Gastrocnemius medialis (tissue), 4 donors: ENCODE data around the gene FXN. TPM values are rescaled to one million over a fixed set of nuclear protein-coding genes. Genes with fewer than 3 reads are reported as not detected.

Source experiments
- ATAC-seq, 2 donors: fragments of 150-250 bp; one replicate each; pipeline ENCODE4 v1.9.1; 2016
- DNase-seq, 2 donors: peaks; one replicate each; pipeline ENCODE4 v3.0.0-alpha.2; 2019
- H3K27ac ChIP-seq, 4 donors: fragments of 200-600 bp; sonication (generic); 1 replicate in 1 of 4; 2 replicates in 3 of 4; pipeline ENCODE4 v1.5.1; 2016 to 2018; ENCODE audit warnings: mild to moderate bottlenecking in 2 of 4, moderate library complexity in 1 of 4
- H3K27me3 ChIP-seq, 3 donors: fragments of 200-600 bp; sonication (generic) in 2 of 3; 1 replicate in 1 of 3; 2 replicates in 2 of 3; pipeline versions ENCODE4 v1.5.1 to v1.6.0; 2016 to 2019; ENCODE audit warnings: mild to moderate bottlenecking in 1 of 3, moderate library complexity in 1 of 3
- H3K36me3 ChIP-seq, 2 donors: fragments of 200-600 bp; sonication (generic) in 1 of 2; one replicate each; pipeline ENCODE4 v1.5.1; 2017 to 2018
- H3K4me1 ChIP-seq, 2 donors: fragments of 200-600 bp; sonication (generic) in 1 of 2; one replicate each; pipeline ENCODE4 v1.5.1; 2016 to 2017; ENCODE audit warnings: mild to moderate bottlenecking in 2 of 2
- H3K4me3 ChIP-seq, 4 donors: fragments of 200-600 bp; sonication (generic) in 3 of 4; 1 replicate in 1 of 4; 2 replicates in 3 of 4; pipeline ENCODE4 v1.5.1; 2016 to 2019; ENCODE audit warnings: mild to moderate bottlenecking in 2 of 4
- H3K9me3 ChIP-seq, 3 donors: fragments of 200-600 bp; sonication (generic) in 2 of 3; 1 replicate in 1 of 3; 2 replicates in 2 of 3; pipeline ENCODE4 v1.5.1; 2016 to 2019
- POLR2A ChIP-seq, 2 donors: fragments of 450-650 bp; IDR thresholded peaks; one replicate each; pipeline ENCODE4 v1.6.1; 2017; ENCODE audit warnings: antibody characterized with exemption in 2 of 2, mild to moderate bottlenecking in 2 of 2, moderate library complexity in 2 of 2
- in situ Hi-C, 4 donors: fragments of 200-750 bp; cut with MboI; loops; one replicate each; pipeline versions ENCODE4 v1.15.0 to v1.8.0; 2017; ENCODE audit warnings: low sequenced_read_pairs in 4 of 4
- intact Hi-C: fragments of 100-400 bp; cut with DNase I; formaldehyde crosslinking; loops from one replicate; pipeline ENCODE4 v1.15.1; 2023; ENCODE audit warnings: low total_unique reads
- total RNA-seq, 4 donors: library from RNA; depleted of rRNA; stranded (reverse); fragments of >200 nt; gene quantifications; one replicate each; pipeline versions ENCODE4 v1.1.0 to v1.2.3, GENCODE V29; 2016
- TF ChIP-seq, protein P1 (sequence below), 5 experiments: fragments of 450-650 bp in 3 of 5; fragments of 200-600 bp in 2 of 5; sonication (generic) in 2 of 5; IDR thresholded peaks in 4 of 5; conservative IDR thresholded peaks in 1 of 5; 1 replicate in 4 of 5; 2 replicates in 1 of 5; pipeline ENCODE4 v1.5.1; 2016 to 2019; ENCODE audit warnings: antibody characterized with exemption in 5 of 5, mild to moderate bottlenecking in 3 of 5, moderate library complexity in 3 of 5

FXN gene
- total RNA-seq, 4 donors from 2014 or later, result 5.5 to 23.4 (median 14.0) TPM

DNA sequence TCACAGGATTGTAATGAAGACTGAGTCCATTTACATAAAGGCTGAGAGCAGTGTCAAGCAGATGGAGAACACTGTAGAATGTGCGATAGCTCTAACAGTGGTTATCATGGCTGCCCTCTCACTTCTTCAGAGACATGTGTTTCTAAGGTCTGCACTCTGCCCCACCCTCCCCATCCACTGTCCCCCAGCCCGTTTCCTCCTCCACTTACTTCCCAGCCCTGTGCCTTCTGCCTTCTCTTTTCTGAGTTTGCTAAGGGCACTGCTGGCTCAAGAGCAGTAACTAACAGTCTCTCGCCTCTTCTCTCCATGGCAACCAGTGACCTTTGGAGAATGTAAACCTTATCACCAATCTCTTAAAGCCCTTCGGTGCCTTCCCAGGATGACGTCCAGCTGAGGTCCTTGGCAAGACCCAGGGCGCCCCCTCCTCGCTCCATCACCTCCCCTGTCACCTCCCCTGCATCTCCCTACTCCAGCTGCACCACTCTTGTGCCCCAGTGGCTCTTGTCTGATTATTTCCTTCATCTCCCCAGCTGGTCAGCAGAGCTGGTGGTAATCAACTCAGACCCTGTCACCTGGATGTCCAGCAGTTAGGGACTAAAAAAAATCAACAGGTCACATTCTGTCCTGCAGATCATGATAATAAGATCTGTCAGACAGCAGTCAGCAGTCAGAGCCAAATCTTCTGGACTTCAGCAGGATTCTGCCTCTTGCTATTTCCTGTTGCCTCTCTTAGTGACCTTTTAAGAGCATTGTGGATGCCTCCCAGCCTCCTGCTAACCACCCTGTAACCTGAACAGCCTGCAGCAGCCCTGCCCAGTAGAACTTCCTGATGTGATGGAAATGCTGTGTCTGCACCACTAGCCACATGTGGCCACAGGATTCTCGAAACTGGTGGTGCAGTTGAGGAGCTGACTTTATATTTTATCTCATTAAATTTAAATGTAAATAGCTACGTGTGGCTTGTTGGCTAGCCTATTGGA is 9.0 kb downstream of the FXN start:
- Histone ChIP-seq H3K36me3 (peaks cover 0 to 27% of the 10 kb centered on the region in 2 donors), H3K9me3 (no peaks in the 10 kb centered on the region), H3K27ac (no peak overlapping the region), H3K27me3 (no peaks in the 10 kb centered on the region), H3K4me3 (no peak overlapping the region), H3K4me1 (peaks cover 10 to 11% of the 10 kb centered on the region in 2 donors)
- DNase-seq, result no peak
- no peak for ATAC-seq
- in situ Hi-C loops (no loop called here), intact Hi-C loops (no loop called here)
- TF ChIP-seq POLR2A (IDR thresholded peaks at IDR 0.05), result no peak
- TF ChIP-seq, protein P1, sequence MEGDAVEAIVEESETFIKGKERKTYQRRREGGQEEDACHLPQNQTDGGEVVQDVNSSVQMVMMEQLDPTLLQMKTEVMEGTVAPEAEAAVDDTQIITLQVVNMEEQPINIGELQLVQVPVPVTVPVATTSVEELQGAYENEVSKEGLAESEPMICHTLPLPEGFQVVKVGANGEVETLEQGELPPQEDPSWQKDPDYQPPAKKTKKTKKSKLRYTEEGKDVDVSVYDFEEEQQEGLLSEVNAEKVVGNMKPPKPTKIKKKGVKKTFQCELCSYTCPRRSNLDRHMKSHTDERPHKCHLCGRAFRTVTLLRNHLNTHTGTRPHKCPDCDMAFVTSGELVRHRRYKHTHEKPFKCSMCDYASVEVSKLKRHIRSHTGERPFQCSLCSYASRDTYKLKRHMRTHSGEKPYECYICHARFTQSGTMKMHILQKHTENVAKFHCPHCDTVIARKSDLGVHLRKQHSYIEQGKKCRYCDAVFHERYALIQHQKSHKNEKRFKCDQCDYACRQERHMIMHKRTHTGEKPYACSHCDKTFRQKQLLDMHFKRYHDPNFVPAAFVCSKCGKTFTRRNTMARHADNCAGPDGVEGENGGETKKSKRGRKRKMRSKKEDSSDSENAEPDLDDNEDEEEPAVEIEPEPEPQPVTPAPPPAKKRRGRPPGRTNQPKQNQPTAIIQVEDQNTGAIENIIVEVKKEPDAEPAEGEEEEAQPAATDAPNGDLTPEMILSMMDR (IDR thresholded peaks at IDR 0.05 in 4 of 5, conservative IDR thresholded peaks at IDR 0.05 in 1 of 5), result no peak

DNA sequence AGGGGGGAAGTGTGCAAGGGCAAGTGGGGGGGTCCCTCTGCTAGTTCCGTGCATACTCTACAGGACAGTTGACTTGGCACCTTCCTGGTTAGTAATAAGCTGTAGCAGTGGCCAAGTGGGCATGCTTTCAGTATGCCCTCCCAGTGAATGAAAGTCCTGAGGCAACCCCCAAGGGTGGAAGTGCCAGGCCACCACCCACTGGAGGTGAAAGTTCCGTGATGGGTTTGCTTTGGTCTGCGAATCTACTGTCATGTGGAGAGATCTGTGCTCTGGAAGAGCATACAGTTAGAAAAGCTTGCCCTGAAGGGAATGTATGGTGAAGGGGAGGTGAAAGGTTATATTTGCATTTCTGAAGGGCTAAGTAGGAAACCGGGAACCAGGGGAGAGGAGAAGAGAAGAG is 10.3 kb downstream of the FXN start:
- in situ Hi-C loops, result no loop called here
- no peak for ATAC-seq
- Histone ChIP-seq H3K4me3 (no peak overlapping the region), H3K27me3 (no peaks in the 10 kb centered on the region), H3K36me3 (peaks cover 0 to 32% of the 10 kb centered on the region in 2 donors), H3K9me3 (no peaks in the 10 kb centered on the region), H3K4me1 (peaks cover 10 to 11% of the 10 kb centered on the region in 2 donors), H3K27ac (no peak overlapping the region)
- no peak for DNase-seq
- intact Hi-C loops, result no loop called here
- TF ChIP-seq POLR2A (IDR thresholded peaks at IDR 0.05), result no peak
- TF ChIP-seq, protein P1 (IDR thresholded peaks at IDR 0.05 in 4 of 5, conservative IDR thresholded peaks at IDR 0.05 in 1 of 5), result no peak

DNA sequence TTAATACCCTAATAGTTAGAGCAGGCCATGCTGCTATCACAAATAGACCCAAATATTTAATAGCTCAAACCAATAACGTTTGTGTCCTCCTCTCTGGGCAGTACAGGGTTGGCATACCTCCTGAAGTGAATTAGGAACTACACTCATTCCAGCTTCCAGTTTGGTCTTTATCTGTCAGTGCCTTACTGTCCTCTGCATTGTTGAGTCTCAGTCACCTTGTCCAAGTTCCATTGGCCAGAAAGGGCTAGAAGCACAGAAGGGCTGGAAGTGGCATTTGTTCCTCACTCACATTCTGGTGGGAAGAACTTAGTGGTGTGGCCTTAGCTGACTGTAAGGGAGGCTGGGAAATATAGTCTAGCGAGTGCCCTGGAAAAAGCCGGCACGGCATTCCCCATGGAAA is 11.2 kb downstream of the FXN start:
- in situ Hi-C loops (no loop called here), intact Hi-C loops (no loop called here)
- H3K9me3 ChIP-seq, result no peaks in the 10 kb centered on the region
- peaks cover 10 to 11% of the 10 kb centered on the region in 2 donors for H3K4me1 ChIP-seq
- no peaks in the 10 kb centered on the region for H3K27me3 ChIP-seq
- H3K36me3 ChIP-seq, result peaks cover 0 to 32% of the 10 kb centered on the region in 2 donors
- H3K4me3 ChIP-seq, result no peak overlapping the region
- no peak for DNase-seq
- no peak for ATAC-seq
- TF ChIP-seq, protein P1 (IDR thresholded peaks at IDR 0.05 in 4 of 5, conservative IDR thresholded peaks at IDR 0.05 in 1 of 5), result no peak
- TF ChIP-seq POLR2A (IDR thresholded peaks at IDR 0.05), result no peak
- H3K27ac ChIP-seq, result no peak overlapping the region

DNA sequence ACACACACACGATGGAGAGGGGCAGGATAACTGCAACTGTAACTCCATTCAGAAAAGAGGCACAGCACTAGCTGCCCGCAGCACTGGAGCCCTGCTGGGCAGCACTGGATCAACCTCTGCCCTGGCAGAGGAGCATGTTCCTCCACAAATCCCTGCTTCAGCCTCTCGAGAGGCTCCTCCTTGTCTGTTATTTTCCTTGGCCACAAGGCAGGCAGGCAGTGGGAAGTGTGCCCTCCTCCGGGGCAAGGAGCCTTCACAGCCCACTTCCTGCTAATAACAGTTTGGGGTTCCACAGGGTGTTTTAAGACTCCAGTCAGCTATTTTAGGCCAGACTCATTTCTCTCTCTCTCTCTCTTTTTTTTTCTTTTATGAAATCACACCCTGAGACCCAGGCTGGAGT is 11.8 kb downstream of the FXN start:
- Histone ChIP-seq H3K36me3 (peaks cover 0 to 32% of the 10 kb centered on the region in 2 donors), H3K9me3 (no peaks in the 10 kb centered on the region), H3K27ac (no peak overlapping the region), H3K4me1 (peaks cover 10 to 11% of the 10 kb centered on the region in 2 donors), H3K27me3 (no peaks in the 10 kb centered on the region), H3K4me3 (no peak overlapping the region)
- DNase-seq (no peak), ATAC-seq (no peak)
- in situ Hi-C loops (no loop called here), intact Hi-C loops (no loop called here)
- TF ChIP-seq, protein P1 (IDR thresholded peaks at IDR 0.05 in 4 of 5, conservative IDR thresholded peaks at IDR 0.05 in 1 of 5), result no peak
- TF ChIP-seq POLR2A (IDR thresholded peaks at IDR 0.05), result no peak
